ENCODE measurements around the gene MMP23B.
"Not testable (repeated sequence)": the region's sequence is repeated elsewhere in the genome, so short reads cannot be mapped to it uniquely, and the experiment has no call there.

The MMP23B gene

DNA sequence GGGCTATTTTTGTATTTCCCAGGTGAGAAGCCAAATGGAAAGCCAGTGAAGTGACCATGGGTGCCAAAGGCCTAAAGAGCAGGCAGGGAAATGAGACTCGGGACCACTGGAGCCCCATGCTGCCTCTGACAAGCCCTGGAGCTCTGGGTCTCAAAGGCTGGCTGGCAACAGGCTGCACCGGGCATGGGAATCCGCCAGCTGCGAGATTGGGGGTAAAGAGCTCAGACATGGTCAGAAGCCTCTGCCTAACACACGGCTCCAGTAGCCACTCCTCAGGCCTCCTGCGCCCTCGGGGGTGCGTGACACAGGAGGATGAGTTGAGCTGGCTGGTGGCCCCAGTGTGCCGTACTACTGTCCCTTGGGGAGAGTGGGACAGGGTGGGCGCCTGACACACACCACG is 32.3 kb downstream of the MMP23B start:
- DNase-seq: not testable (repeated sequence)

DNA sequence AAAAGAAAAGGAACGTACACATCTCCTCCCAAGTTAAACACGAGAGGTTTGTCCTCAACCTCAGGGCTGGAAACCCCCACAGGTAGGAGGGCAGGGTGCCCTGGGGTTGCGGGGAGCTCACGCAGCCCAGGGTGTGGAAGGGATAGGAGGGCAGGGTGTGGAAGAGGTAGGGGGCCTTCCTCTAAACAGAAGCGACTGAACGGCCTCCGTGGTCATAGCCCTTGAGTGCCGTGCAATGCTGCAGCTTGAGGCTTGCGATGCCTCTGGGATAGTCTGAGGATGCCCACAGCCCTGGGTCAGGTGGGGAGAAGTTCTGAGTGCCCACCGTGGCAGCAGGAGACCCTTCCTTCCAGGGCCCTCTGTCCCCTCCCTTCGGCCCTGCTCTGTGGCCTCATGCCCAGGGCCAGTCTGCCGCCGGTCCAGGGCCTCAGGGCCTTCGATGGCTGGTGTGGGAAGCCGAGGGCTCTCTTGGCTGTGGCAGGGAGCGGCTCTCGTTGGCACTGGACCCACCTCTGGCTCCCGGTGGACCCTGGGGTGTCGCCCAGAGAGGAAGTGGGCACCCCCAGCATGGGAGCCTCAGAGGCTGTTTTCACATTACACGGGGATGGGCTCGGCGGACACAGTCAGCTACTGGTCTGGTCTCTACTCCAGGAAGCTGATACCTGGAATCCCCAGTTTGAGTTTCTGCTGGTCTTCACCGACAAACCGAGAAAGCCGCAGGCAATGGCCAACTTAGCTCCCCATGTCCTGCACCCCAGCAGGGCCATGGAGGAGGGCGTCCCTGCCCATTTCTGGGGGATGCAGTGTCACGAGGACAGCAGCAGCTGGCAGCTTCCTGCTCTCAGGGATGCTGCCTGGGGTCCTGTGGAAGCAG is 33.2 kb downstream of the MMP23B start:
- no peak for DNase-seq

GRCh38 chr1:1665815-1666251 is 33.9 kb downstream of the MMP23B start:
- no peak for DNase-seq

DNA sequence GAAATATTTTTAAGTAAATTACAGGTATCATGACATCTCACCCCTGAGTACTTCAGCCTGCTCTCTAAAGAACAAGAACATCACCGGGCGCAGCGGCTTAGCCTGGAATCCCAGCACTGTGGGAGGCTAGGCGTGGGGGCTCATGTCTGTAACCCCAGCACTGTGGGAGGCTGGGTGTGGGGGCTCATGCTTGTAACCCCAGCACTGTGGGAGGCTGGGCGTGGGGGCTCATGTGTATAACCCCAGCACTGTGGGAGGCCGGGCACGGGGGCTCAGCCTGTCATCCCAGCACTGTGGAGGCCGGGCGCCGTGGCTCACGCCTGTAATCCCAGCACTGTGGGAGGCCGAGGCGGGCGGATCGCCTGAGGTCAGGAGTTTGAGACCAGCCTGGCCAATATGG is 34.6 kb downstream of the MMP23B start:
- DNase-seq: no peak

GRCh38 chr1:1669468-1670440 is 37.8 kb downstream of the MMP23B start:
- no peak for DNase-seq

DNA sequence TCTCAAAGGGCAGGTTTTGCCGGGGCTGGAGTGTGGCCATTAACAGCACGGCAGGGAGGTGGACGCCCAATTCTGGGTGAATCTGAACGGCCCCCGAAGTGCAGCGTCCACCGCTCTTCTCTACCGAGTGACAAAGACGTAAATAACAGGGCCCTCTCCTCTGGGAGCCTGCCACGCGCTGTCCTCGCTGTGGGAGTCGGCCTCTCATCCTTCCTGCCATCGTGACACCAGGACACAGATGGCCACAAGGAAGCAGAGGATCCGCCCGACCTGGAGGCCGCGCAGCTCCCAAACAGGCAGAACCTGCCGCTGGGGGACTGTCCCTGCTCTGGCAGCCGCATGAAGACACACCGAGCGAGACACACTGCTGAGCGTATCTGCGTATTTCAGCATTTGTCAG is 38.9 kb downstream of the MMP23B start:
- DNase-seq: no peak

GRCh38 chr1:1671365-1672119 is 39.6 kb downstream of the MMP23B start:
- no peak for DNase-seq

DNA sequence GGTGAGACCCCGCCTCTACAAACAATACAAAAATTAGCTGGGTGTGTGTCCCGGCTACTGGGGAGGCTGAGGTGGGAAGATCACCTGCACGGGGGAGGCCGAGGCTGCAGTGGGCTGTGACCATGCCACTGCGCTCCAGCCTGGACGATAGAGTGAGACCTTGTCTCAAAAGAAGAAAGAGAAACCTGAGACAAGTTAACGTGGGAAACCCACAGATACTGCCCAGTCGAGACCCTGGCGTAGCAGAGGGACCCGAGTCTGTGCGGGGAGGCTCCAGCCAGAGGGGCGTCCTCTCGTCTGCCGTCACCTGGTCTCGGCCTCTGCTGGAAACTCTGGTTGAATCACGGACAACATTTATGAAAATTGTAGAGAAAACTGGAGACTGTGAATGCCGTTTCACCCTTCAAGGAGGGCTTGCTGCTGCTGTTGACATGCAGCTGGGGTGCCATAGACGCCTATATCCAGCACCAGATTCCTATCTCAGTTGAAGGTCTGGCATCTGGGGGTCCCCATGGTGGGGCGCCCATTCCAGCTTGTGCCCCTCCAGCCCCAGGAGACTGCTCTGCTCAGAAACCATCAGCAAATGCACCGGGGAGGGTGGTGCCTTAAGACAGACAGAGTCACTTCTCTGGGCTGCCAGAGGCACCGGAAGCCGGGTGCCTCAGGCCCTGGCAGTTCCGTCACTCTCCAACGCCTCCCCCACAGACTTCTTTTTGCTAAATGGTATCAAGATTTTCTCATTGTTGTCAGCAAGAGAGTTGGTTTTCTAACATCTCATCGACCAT is 40.4 kb downstream of the MMP23B start:
- DNase-seq: no peak

- DNase-seq: not testable (repeated sequence)
These were observed 42.8 kb downstream of the MMP23B start for GRCh38 chr1:1674806-1675205.

GRCh38 chr1:1675218-1675617 is 43.2 kb downstream of the MMP23B start:
- DNase-seq: not testable (repeated sequence)

DNA sequence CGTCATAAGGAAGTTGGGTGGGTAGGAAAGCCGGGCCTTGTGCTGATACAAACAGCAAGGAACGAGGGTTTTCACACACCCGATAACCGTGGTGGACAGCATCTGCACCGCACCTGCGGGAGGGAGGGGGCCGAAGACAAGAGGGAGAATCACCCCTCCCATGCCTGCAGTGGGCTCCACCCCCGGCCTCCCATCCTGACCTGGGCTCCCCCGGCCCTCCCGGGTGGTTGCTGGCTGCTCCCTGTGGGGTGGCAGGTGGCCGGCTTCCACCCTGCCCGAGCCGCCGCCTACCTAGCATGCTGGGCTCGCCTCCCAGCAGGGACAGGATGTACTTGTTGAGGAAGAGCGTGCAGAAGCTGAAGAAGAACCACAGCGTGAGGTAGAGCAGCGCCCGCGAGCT is 44.1 kb downstream of the MMP23B start:
- DNase-seq: not testable (repeated sequence)

DNA sequence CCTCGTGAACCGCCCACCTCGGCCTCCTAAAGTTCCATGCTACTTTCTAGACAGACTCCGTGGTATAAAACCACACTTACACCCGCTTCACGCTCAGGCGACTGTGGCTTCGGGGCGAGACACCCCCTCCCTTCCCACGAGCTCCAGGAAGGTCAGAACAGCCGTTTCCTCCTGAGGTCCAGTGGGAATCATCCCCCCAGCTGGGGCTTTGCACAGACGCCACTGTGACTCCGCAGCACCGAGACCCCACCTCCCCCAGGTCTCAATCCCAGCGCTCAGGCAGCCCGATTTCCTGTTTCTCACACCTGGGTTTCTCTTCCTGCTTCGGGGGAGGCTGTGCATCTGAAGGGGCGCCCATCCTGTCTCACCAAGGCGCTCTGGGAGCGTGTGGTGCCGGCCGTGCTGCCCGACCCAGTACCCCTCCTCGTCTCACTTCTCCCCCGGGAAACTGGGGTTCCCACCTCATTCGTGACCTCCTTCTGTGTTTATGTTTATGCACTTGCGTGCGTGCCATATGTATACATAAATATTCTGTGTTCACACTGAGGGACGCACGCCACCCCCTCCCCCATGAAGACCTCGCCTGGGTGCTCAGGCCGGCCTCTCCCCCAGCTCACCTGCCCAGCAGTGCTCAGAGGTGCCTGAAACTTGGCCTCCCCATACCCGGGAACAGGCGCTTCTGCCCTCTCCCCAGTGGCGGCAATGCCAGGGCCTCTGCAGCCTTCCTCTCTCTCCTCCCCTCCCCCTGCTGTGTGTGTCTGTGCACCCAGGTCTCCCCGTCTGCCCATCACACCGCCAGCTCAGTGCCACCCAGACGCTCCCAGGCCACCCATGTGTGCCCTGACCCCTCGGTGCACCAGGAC is 46.0 kb downstream of the MMP23B start:
- DNase-seq: no peak

DNA sequence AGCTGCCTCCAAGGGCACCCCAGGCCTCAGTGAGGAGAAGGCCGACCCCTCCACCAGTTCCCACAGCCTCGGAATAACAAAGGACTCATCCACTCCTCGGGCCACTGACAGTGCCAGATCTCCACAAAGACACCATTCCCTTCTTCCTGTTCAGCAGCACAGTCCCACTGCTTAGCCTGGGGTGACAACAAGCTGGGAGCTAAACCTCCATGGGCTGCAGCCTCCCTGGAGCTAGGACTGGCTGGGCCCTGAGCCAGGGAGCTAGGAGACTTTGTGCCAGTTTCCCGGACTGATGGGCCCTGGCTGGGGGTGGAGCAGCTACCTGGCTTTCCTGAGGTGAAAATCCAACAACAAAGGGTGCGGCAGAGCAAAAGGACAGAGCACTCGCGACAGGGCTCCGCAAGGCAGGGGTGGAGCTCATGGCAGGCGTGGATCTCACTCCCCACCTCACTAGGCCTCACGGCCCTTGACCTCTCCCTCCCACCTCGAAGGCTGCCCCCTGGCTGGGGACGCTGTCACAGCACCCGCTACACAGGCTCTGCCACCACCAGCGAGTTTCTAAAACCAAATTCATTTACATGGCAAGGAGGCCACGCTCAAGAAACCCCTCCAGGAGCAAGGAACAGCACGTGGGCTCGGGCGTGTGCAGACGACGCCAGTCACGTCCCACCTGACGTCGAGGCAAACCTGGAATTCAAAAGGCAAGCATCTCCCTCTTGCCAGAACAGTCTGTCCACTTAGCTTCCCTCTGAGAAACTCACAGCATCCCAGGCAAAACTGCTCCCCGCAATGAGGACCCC is 46.8 kb downstream of the MMP23B start:
- DNase-seq: no peak

DNA sequence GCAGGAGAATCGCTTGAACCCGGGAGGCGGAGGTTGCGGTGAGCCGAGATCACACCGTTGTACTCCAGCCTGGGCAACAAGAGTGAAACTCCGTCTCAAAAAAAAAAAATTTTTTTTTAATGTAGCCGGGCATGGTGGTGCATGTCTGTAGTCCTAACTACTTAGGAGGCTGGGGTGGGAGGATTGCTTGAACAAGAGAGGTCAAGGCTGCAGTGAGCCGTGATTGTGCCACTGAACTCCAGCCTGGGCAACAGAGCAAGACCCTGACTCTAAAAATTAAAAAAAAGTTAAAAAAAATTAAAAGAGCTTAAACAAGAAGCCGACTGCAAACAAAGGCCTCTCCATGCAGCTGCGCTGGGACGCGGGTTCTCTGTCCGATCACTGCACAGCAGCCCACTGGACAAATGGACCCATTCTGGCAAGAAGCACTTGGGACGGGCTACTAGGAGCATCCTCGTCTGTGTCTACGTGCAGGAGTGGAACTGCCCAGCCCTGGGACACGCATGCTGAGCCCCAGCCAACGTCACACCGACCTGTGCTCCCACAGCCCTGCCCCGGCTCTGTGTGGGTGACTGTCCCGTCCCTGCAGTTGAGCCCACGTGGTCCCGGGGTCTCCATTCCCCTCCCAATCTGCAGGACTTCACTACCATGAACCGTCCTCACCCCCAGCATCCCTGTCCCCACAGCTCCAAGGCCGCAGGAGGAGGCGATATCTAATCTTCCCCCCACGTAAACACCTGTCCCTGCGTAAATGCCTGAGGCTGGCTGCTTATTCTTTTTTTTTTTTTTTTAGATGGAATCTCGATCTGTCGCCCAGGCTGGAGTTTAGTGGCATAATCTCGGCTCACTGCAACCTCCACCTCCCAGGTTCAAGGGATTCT is 48.3 kb downstream of the MMP23B start:
- no peak for DNase-seq

GRCh38 chr1:1680912-1681273 is 48.9 kb downstream of the MMP23B start:
- DNase-seq: peak in 1 of 58 donors; percentile 20

DNA sequence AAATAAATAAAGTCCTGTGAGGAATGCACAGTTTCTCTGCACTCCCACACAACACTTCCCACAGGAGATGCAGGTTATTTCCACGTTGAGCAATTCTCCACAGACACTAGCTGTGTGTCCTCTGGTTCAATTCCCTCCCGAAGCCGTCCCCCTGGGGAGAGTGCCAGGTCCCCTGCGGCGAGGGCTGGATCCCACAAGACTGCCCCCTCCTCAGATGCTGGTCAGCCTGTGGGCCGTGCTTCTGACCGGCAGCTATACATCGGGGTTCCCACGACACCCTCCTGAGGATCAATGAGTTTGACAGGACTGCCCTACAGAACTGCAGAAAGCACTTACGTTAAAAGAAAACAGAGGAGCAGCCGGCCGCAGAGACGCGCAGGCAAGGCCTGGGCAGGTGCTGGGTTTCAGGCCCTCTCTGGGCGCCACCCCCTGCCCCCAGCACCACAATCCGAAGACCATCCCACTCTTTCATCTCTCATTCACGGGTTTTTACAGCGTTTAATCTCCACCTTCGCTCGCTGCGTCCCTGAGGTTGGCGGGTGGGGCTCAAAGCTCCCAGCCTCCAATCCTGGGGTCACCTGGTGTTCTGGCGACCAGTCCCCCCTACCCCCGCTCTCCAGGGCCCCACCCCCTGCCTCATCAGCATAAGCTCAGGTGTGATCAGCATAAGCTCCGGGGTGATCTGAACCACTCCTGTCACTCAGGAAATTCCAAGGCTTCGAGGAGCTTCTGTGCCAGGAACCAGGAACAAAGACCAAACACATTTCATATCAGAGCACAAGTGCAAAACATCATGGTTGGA is 51.3 kb downstream of the MMP23B start:
- DNase-seq: no peak
